HCT116 (cell line): ENCODE data around the gene RPGRIP1. TPM values are rescaled to one million over a fixed set of nuclear protein-coding genes. Genes with fewer than 3 reads are reported as not detected.

Source experiments
- ATAC-seq: fragments of 200-7000 bp; cut with Tn5 transposase; 2 replicates; pipeline ENCODE4 v1.9.1; 2020; ENCODE audit warnings: mild to moderate bottlenecking, moderate library complexity
- BruUV-seq: library from RNA; stranded (reverse); fragments of 400-500 nt; replicated peaks from 2 replicates; lab custom pipeline; 2021; lab: Mats Ljungman, UMichigan
- CTCF ChIA-PET: fragments of 300-600 bp; sonication (Branson Sonifier 250); formaldehyde crosslinking; loops from one replicate; lab custom pipeline; 2021; ENCODE audit warnings: antibody characterized with exemption; lab: Charles Lee
- POLR2A ChIA-PET: fragments of 300-600, 350-600 bp; sonication (Branson Sonifier 250); formaldehyde crosslinking; loops from one replicate; lab custom pipeline; 2021; ENCODE audit warnings: antibody characterized with exemption; lab: Charles Lee
- RAD21 ChIA-PET, 2 experiments: fragments of 300-600 bp; sonication (Branson Sonifier 250); formaldehyde crosslinking; loops; one replicate each; lab custom pipeline; 2023; ENCODE audit warnings: low total read pairs in 2 of 2; ENCODE audit not compliant: uncharacterized antibody in 2 of 2, unreplicated experiment in 2 of 2, low non-redundant PET in 1 of 2; lab: Charles Lee
- DNase-seq: peaks from one replicate; pipeline ENCODE4 v3.0.0-alpha.2; 2010; ENCODE audit warnings: low read depth, low spot score
- H2AFZ ChIP-seq: fragments of 200-600 bp; shearing (Covaris generic), sonication (generic); 2 replicates; pipeline ENCODE4 v1.6.1; 2017; ENCODE audit warnings: low read depth, mixed run types, mixed read lengths, antibody characterized with exemption, low read length; ENCODE audit not compliant: poor library complexity, severe bottlenecking
- H3K27ac ChIP-seq: 2 replicates; pipeline ENCODE4 v1.5.1; 2012; ENCODE audit warnings: low read depth, low read length
- H3K27me3 ChIP-seq: fragments of 200-600 bp; sonication (generic); 2 replicates; pipeline ENCODE4 v1.6.1; 2016; ENCODE audit warnings: mixed run types, low read length, mixed read lengths; ENCODE audit not compliant: insufficient read depth
- H3K36me3 ChIP-seq, 2 experiments: fragments of 200-500 bp in 1 of 2; fragments of 200-600 bp in 1 of 2; sonication (Bioruptor generic) in 1 of 2; sonication (generic) in 1 of 2; 2 replicates each; pipeline versions ENCODE4 v1.5.1 to v1.6.1; 2014 to 2016; ENCODE audit warnings: low read length in 2 of 2, inconsistent platforms in 1 of 2, mixed read lengths in 1 of 2, mixed run types in 1 of 2; ENCODE audit not compliant: insufficient read depth in 2 of 2, control insufficient read depth in 1 of 2
- H3K4me1 ChIP-seq, 2 experiments: fragments of 200-600 bp in 1 of 2; sonication (generic) in 1 of 2; 2 replicates each; pipeline versions ENCODE4 v1.5.1 to v1.6.1; 2012 to 2017; ENCODE audit warnings: low read length in 2 of 2, inconsistent platforms in 1 of 2, mild to moderate bottlenecking in 1 of 2, mixed read lengths in 1 of 2, mixed run types in 1 of 2, moderate library complexity in 1 of 2; ENCODE audit not compliant: insufficient read depth in 2 of 2, control insufficient read depth in 1 of 2
- H3K4me2 ChIP-seq: fragments of 200-600 bp; sonication (generic); 2 replicates; pipeline ENCODE4 v1.6.1; 2017; ENCODE audit warnings: mixed run types, low read length, mixed read lengths
- H3K4me3 ChIP-seq, 2 experiments: fragments of 200-600 bp in 1 of 2; sonication (generic) in 1 of 2; replicated peaks in 1 of 2; 2 replicates each; pipeline ENCODE4 v1.5.1; 2011 to 2016; ENCODE audit warnings: low read length in 2 of 2, control low read depth in 1 of 2, low read depth in 1 of 2, mild to moderate bottlenecking in 1 of 2, mixed read lengths in 1 of 2, mixed run types in 1 of 2
- H3K79me2 ChIP-seq: fragments of 200-600 bp; sonication (generic); 2 replicates; pipeline ENCODE4 v1.6.1; 2017; ENCODE audit warnings: mild to moderate bottlenecking, mixed run types, low read length, moderate library complexity, mixed read lengths; ENCODE audit not compliant: insufficient read depth
- H3K9ac ChIP-seq: fragments of 200-600 bp; sonication (generic); 2 replicates; pipeline ENCODE4 v1.6.1; 2016; ENCODE audit warnings: low read length, mixed read lengths
- H3K9me2 ChIP-seq: fragments of 200-600 bp; sonication (generic), shearing (Covaris generic); 2 replicates; pipeline ENCODE4 v1.6.1; 2017; ENCODE audit warnings: mixed run types, mild to moderate bottlenecking, moderate library complexity; ENCODE audit not compliant: insufficient read depth
- H3K9me3 ChIP-seq, 2 experiments: fragments of 200-500 bp in 1 of 2; fragments of 200-600 bp in 1 of 2; sonication (Bioruptor generic) in 1 of 2; sonication (generic) in 1 of 2; 2 replicates each; pipeline ENCODE4 v1.6.1; 2014 to 2017; ENCODE audit warnings: low read length in 2 of 2, mixed read lengths in 2 of 2, inconsistent platforms in 1 of 2, low read depth in 1 of 2, mild to moderate bottlenecking in 1 of 2, mixed run types in 1 of 2, moderate library complexity in 1 of 2; ENCODE audit not compliant: control insufficient read depth in 1 of 2, insufficient read depth in 1 of 2
- H4K20me1 ChIP-seq: fragments of 200-600 bp; sonication (generic), shearing (Covaris generic); 2 replicates; pipeline ENCODE4 v1.6.1; 2017; ENCODE audit warnings: mixed run types, mild to moderate bottlenecking, moderate library complexity; ENCODE audit not compliant: insufficient read depth
- EGR1 ChIP-seq: IDR thresholded peaks from 2 replicates; pipeline ENCODE4 v1.6.1; 2012; ENCODE audit warnings: low read depth
- FOSL1 ChIP-seq: IDR thresholded peaks from 2 replicates; pipeline ENCODE4 v1.6.1; 2012; ENCODE audit warnings: low read depth
- JUND ChIP-seq: IDR thresholded peaks from 2 replicates; pipeline ENCODE4 v1.6.1; 2012
- POLR2AphosphoS5 ChIP-seq: IDR thresholded peaks from 2 replicates; pipeline ENCODE4 v1.6.1; 2011; ENCODE audit warnings: mild to moderate bottlenecking, low read depth, low read length, moderate library complexity
- RAD21 ChIP-seq: IDR thresholded peaks from 2 replicates; pipeline ENCODE4 v1.6.1; 2012; ENCODE audit warnings: low read depth, mild to moderate bottlenecking
- SRF ChIP-seq: IDR thresholded peaks from 2 replicates; pipeline ENCODE4 v1.6.1; 2012; ENCODE audit warnings: low read depth
- ZBTB33 ChIP-seq: IDR thresholded peaks from 2 replicates; pipeline ENCODE4 v1.6.1; 2011; ENCODE audit warnings: mild to moderate bottlenecking, low read length, moderate library complexity; ENCODE audit not compliant: insufficient replicate concordance; ENCODE audit errors: extremely low read depth
- ZFX ChIP-seq: fragments of 450-650 bp; IDR thresholded peaks from 2 replicates; pipeline ENCODE4 v1.6.1; 2017
- ZNF274 ChIP-seq: fragments of 200-500 bp; sonication (Bioruptor generic); IDR thresholded peaks from 2 replicates; pipeline ENCODE4 v1.6.1; 2014; ENCODE audit warnings: mild to moderate bottlenecking, low read depth, low read length, inconsistent platforms
- intact Hi-C: fragments of 100-400 bp; cut with micrococcal nuclease; formaldehyde crosslinking; loops from 2 replicates; pipeline ENCODE4 v1.10.0; 2022
- total RNA-seq: library from RNA; stranded (reverse); gene quantifications from one replicate; pipeline ENCODE4 v1.2.1, GENCODE V29; 2021; ENCODE audit not compliant: unreplicated experiment

Gene RPGRIP1
- total RNA-seq, 1 experiment from 2014 or later: not detected

- Histone ChIP-seq H3K27ac (no peak overlapping the region), H4K20me1 (peaks cover 90% of the 10 kb centered on the region), H2AFZ (no peak overlapping the region), H3K9ac (no peak overlapping the region), H3K4me1 (no peaks in the 10 kb centered on the region), H3K9me2 (no peaks in the 10 kb centered on the region), H3K36me3 (peaks cover 74 to 82% of the 10 kb centered on the region in 2 experiments), H3K27me3 (no peaks in the 10 kb centered on the region), H3K9me3 (no peaks in the 10 kb centered on the region), H3K4me3 (no peak overlapping the region), H3K4me2 (no peak overlapping the region), H3K79me2 (peaks cover 100% of the 10 kb centered on the region)
- POLR2A ChIA-PET: no interaction called here
- TF ChIP-seq ZFX (no peak), RAD21 (no peak), SRF (no peak), ZNF274 (no peak), FOSL1 (no peak), EGR1 (no peak), JUND (no peak), POLR2AphosphoS5 (no peak), ZBTB33 (no peak)
- DNase-seq: no peak
- BruUV-seq: no TSS peak
- RAD21 ChIA-PET: no interaction called here
- no peak for ATAC-seq
- intact Hi-C loops: loop anchor here (5.0 to 10.0 kb wide), 2 partner anchors 131 to 168 kb away; no protein-coding TSS in a partner anchor
- CTCF ChIA-PET: no interaction called here
These were observed 45.8 kb upstream of the RPGRIP1 start for GRCh38 chr14:21234112-21234511.
